Mammary epithelial cell (primary cell): ENCODE results near the gene EVPLL.

Experiments used
- CTCF ChIP-seq, 2 donors: IDR thresholded peaks in 1 of 2; conservative IDR thresholded peaks in 1 of 2; 2 replicates each; pipeline ENCODE4 v1.5.1; 2011 to 2012; ENCODE audit warnings: inconsistent platforms in 2 of 2, low read length in 2 of 2, mild to moderate bottlenecking in 2 of 2, control low read depth in 1 of 2, low read depth in 1 of 2; ENCODE audit not compliant: insufficient read depth in 1 of 2; ENCODE audit errors: extremely low read depth in 1 of 2
- EZH2 ChIP-seq: IDR thresholded peaks from 2 replicates; pipeline ENCODE4 v1.6.1; 2012; ENCODE audit warnings: low read length, inconsistent platforms, borderline replicate concordance

GRCh38 chr17:18360518-18360917 lies 17.1 kb upstream of the EVPLL start:
- TF ChIP-seq CTCF (conservative IDR thresholded peaks at IDR 0.05 in 1 of 2, IDR thresholded peaks at IDR 0.05 in 1 of 2; ENCODE audit: extremely low read depth in 1 of 2, insufficient read depth in 1 of 2, low read depth in 1 of 2, low read length in 2 of 2) (no peak), EZH2 (no peak)
